Stimulated activated CD4-positive, alpha-beta T cell treated with anti-CD3 and anti-CD28 coated beads, Interleukin-2, amount 100 ng/mL, for 48 hours (primary cell): ENCODE data around the gene RPL6.
"Not testable (repeated sequence)": the region's sequence is repeated elsewhere in the genome, so short reads cannot be mapped to it uniquely, and the experiment has no call there.

Experiments used
- DNase-seq, 2 donors: peaks; one replicate each; pipeline ENCODE4 v3.0.0-alpha.2; 2020

The RPL6 gene

DNA sequence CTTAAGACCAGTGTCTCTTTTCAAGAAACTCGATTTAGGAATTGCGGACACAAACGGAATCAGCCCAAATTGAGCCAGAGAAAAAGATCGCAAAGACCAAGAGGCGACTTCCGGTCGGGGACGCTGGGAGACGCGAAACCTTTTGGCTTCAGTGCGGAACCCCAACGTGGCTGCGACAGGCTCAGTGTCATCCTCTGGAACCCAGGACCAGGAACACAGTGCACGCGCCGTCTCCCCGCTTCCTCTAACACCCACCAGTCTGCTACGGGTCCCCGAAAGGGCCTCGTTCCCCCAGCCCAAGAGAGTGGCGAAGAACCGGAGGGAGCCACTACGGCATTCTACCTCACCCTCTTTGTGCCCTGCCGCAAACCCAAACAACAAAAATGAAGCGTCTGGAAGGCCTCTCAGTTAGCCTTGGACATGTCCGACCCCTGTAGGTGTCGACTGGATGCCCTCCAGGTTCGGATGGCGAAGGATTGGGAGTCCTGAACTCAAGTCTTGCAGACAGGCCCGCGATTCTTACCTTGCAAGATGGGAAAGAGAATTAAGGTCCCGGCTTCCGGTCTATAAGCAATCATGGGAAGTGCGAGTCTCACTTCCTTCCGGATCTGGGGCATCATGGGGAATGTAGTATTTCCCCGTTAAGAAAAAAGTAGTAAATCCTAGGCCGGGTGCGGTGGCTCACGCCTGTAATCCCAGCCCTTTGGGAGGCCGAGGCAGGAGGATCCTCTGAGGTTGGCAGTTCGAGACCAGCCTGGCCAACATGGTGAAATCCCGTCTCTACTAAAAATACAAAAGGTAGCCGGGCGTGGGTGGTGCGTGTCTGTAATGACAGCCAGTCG, at the start of gene RPL6:
Gene RPL6 (minus strand): TSS at position 542 of the 842 bp plus-strand sequence. CDS start 949 bp downstream, outside the sequence.
- peak; percentile 64 to 69 for DNase-seq

GRCh38 chr12:112458751-112459150, 49.3 kb upstream of the RPL6 start:
- DNase-seq = no peak

- DNase-seq = no peak
Measured at GRCh38 chr12:112458330-112458729, 48.9 kb upstream of the RPL6 start.

GRCh38 chr12:112457142-112457541, 47.7 kb upstream of the RPL6 start:
- DNase-seq = not testable (repeated sequence)

DNA sequence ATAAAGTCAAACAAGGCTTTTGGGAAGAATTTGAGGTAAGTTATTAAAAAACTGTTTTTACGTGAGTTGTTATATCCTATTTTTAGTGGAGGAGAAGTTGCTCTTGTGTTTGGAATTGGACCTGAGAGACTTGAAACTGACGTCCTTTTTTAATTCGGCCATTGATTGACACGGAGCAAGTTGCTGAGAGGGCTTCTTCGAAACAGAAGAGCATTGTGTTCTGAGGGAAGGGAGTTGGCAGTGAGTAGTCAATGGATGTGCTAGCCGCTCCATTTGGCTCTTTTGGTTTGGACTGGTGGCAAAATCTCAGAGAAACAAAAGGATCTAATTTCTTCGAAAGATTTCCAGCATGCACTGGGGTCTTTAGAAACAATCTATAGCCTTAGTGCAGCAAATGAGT, 46.6 kb upstream of the RPL6 start:
- DNase-seq = no peak

DNA sequence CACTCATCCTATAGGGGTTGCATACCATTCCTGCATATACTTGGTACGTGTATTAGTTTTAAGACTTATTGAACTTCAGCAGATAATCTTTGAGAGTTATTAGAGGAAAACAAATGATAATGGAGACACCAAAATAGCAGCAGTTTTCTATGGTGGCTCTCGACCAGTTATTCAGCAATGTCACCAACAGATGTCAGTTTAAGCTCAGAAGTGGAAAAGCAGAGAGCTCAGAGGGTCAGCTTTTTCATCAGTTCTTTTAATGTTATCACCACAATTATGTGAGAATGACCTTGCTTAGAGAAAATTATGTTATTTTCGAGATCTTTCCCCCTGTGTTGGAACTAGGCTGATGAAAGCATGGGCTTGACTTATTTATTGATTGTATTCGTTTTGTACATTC, 41.3 kb upstream of the RPL6 start:
- no peak for DNase-seq

GRCh38 chr12:112448165-112448564, 38.8 kb upstream of the RPL6 start:
- DNase-seq = not testable (repeated sequence)

- DNase-seq = no peak
Measured at GRCh38 chr12:112447106-112447505, 37.7 kb upstream of the RPL6 start.

DNA sequence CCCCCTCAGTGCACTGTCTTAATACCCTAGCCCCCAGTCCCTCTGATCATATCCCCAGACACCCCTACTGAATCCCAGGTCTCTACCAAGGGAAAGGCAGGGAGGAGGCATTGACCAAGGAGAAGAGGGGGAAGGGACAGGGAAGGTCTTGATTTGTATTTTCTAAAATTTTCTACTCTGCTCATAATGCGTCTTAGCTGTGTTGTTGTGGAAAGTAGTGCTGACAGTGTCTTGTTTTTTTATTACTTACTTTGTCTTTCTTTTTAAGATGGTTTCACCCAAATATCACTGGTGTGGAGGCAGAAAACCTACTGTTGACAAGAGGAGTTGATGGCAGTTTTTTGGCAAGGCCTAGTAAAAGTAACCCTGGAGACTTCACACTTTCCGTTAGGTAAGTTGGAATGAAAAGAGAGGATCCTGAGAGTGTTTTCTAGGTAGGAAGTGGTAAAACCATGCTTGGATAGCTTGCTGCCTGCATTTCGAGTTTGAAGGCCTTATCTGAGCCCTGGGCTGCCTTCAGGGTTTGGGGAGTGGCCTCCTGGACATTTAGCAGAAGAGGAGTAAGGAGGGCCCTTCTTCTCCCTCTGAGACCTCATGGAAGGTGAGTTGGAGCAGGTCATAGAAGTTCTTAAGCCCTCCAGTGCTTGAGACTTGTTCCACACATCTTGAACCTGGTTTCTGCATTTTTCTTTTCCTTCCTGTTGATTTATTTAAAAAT, 36.8 kb upstream of the RPL6 start:
- DNase-seq = no peak

DNA sequence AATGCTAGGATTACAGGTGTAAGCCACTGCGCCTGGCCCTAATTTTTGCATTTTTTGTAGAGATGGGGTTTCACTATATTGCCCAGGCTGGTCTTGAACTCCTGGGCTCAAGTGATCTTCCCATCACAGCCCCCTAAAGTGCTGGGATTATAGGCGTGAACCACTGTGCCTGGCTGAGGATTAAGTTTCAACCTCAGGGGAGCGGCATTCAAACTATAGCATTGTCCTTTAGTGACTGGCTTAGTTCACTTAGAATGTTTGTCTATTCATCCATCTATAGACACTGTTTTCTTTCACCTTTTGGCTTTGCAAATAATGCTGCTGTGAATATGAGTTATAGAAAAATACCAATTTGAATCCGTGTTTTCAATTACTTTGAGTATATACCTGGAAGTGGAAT, 34.5 kb upstream of the RPL6 start:
- DNase-seq = no peak

- not testable (repeated sequence) for DNase-seq
Measured at GRCh38 chr12:112440653-112441052, 31.2 kb upstream of the RPL6 start.

DNA sequence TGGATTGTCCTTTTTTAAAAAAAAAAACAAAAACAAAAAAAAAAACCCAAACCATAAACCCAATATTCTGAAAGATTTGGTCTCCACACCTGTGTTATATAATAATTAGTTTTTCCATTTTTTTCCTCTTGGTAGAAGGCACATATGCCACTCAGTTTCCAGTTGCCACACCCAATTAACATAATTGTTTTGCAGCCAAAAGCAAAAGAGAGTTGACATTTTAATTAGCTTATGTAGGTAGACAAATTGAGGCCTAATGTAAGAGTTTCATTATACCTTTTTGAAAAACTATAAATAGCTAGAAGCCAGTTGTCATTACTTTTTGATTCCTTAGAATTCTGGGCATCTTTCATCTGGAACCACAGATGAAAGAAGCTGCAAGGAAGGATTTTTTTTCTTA, 30.4 kb upstream of the RPL6 start:
- DNase-seq = no peak

DNA sequence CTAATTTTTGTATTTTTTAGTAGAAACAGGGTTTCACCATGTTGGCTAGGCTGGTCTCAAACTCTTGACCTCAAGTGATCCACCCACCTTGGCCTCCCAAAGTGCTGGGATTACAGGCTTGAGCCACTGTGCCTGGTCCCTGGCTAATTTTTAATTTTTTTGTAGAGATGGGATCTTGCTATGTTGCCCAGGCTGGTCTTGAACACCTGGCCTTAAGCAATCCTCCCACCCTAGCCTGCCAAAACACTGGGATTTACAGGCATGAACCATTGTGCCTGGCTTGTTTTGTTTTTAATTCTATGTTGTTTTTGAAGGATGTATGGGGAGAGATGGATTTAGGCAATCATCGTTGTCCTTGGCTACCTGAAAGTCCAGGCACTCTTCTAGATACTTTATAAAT, 29.2 kb upstream of the RPL6 start:
- not testable (repeated sequence) for DNase-seq

- DNase-seq = no peak
Measured at GRCh38 chr12:112433551-112433950, 24.1 kb upstream of the RPL6 start.

GRCh38 chr12:112431965-112432364, 22.6 kb upstream of the RPL6 start:
- no peak for DNase-seq

DNA sequence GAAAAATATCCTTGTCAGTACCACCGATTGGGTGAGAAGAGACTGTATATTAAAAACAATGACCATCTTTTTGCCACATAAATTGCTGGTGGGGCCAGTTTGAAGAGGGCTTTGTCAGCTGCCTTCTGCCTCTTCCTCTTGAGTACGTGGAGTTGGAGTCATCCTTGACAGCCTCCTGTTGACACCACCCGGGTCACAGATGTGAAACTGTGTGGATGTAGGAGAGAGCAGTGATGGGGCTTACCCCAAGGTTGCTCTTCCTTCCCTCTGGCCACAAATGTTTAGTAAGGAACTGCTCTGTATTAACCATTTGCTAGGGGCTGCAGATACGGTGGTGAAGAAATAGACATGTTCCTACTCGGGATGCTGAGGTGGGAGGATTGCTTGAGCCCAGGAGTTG, 21.5 kb upstream of the RPL6 start:
- DNase-seq = no peak

DNA sequence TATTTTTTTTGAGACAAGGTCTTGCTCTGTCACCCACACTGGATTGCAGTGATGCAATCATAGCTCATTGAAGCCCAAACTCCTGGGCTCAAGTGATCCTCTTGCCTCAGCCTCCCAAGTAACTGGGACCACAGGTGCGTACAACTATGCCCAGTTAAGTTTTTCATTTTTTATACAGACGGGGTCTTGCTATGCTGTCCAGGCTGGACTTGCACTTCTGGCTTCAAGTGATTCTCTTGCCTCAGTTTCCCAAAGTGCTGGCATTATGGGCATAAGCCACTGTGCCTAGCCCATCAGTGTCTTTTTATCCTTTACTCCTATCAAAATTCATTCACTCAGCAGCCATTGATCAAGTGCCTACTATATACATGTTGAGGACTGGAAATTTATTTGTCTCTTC, 18.4 kb upstream of the RPL6 start:
- DNase-seq = no peak

GRCh38 chr12:112425582-112426382, 16.4 kb upstream of the RPL6 start:
- no peak for DNase-seq

DNA sequence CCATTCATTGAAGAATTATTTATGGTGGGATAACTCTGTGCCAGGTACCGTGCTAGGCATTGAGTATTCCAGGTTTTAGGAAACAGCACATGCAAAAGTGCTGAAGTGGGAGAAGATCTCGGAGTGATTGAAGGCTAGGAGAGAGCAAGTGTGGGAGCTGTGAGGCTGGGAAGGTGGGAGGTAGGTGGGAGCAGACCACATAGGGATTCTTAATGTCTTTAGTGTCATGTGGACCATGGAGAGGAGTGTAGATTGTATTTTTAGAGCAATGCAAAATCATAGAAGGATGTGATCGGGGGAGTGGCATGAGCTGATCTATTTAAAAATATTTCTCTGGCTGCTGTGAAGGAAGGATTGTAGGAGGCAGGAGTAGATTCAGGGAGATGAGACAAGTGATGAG, 14.7 kb upstream of the RPL6 start:
- no peak for DNase-seq

GRCh38 chr12:112422531-112422930, 13.1 kb upstream of the RPL6 start:
- DNase-seq = no peak

- no peak for DNase-seq
Measured at GRCh38 chr12:112421363-112421762, 12.0 kb upstream of the RPL6 start.

DNA sequence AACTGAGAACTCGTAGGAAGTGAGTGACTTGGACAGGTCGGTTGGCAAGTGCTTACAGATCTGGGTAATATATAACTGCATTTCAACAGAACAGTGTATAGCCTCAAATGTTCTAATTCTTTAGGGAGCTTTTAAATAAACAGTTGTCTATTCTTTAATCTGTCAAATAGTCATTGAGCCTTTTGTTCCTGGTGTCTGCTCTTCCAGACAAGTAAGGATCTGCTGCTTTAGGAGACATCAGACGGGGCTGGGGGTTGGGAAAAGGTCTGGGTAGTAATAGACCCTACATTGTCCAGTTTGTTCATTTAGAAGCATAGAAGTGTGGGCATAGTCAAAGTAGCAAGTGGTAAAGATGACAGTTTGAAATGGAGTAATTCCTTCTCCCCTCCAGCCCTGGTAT, 11.3 kb upstream of the RPL6 start:
- no peak for DNase-seq
